Activated CD4-positive, alpha-beta T cell treated with anti-CD3 and anti-CD28 coated beads, Interleukin-2, Interleukin-6, amounts not matched to agents 100 ng/mL and 50 ng/mL, durations not matched to agents 16 hours and 8 hours (primary cell): ENCODE results near the gene SOAT2.

Experiments
- DNase-seq: peaks from one replicate; pipeline ENCODE4 v3.0.0-alpha.2; 2020

SOAT2 gene

GRCh38 chr12:53102883-53103807 lies at the start of gene SOAT2:
TSS of gene SOAT2 (plus strand) at chr12:53103486. CDS start at chr12:53103578, 92 bp downstream.
- DNase-seq: peak; percentile 62

GRCh38 chr12:53054112-53054878 lies 49.0 kb upstream of the SOAT2 start:
- DNase-seq: peak; percentile 94

DNA sequence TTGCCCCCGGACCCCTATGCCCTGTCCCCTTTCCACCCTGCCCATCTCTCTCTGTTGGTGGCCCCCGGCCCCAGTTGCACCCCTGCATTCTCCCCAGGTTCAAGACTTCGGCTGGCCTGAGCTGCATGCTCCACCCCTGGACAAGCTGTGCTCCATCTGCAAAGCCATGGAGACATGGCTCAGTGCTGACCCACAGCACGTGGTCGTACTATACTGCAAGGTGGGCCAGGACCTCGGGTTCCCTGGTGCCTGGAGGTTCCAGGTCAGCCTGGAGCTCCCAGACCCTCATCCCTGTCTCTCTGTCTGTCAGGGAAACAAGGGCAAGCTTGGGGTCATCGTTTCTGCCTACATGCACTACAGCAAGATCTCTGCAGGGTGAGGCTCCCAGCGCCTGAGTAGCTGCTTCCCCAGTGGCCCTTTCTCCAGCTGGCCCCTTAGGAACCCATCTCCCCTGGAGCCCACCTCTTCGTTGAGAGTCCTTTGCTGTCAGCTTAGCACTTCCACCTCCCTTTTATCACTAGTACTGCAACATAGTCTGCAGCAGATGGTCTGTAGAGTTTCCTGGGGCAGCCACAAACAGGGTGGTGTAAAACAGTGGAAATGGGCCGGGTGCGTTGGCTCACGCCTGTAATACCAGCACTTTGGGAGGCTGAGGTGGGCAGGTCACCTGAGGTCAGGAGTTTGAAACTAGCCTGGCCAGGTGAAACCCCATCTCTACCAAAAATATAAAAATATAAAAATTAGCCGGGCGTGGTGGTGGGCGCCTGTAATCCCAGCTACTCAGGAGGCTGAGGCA lies 47.6 kb upstream of the SOAT2 start:
- DNase-seq: no peak

DNA sequence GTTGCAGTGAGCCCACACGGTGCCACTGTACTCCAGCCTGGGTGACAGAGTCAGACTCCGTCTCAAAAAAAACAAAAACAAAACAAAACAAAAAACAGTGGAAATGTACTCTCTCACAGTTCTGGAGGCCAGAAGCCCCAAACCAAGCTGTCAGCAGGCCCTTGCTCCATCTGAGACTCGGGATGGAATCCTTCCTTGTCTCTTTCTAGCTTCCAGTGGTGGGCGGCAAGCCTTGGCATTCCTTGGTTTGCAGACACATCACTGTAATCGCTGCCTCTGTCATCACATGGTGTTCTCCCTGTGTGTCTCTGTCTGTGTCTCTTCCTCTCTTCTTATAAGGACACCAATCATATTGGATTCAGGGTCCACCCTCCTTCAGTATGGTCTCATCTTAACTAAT lies 47.0 kb upstream of the SOAT2 start:
- DNase-seq: no peak

- DNase-seq: no peak
Measured at GRCh38 chr12:53056901-53057300, 46.4 kb upstream of the SOAT2 start.

- DNase-seq: no peak
Measured at GRCh38 chr12:53057816-53058500, 45.3 kb upstream of the SOAT2 start.

DNA sequence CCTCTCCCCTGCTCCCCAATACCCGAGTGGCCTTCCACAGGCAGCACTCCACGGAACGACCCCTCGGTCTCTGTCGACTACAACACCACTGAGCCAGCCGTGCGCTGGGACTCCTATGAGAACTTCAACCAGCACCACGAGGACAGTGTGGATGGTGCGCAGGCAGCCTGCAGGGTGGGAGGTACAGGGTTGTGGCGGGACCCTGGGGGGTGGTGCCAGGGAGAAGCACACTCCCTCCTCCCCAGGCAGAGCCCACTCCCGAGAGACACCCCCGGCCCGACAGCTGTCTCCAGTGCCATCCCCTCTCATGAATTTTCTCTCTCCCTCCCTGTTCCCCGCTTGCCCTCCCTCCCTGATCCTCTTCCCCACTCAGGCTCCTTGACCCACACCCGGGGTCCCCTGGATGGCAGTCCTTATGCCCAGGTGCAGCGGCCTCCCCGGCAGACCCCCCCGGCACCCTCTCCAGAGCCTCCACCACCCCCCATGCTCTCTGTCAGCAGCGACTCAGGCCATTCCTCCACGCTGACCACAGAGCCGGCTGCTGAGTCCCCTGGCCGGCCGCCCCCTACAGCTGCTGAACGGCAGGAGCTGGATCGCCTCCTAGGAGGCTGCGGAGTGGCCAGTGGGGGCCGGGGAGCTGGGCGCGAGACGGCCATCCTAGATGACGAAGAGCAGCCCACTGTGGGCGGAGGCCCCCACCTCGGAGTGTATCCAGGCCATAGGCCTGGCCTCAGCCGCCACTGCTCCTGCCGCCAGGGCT lies 44.4 kb upstream of the SOAT2 start:
- DNase-seq: no peak

DNA sequence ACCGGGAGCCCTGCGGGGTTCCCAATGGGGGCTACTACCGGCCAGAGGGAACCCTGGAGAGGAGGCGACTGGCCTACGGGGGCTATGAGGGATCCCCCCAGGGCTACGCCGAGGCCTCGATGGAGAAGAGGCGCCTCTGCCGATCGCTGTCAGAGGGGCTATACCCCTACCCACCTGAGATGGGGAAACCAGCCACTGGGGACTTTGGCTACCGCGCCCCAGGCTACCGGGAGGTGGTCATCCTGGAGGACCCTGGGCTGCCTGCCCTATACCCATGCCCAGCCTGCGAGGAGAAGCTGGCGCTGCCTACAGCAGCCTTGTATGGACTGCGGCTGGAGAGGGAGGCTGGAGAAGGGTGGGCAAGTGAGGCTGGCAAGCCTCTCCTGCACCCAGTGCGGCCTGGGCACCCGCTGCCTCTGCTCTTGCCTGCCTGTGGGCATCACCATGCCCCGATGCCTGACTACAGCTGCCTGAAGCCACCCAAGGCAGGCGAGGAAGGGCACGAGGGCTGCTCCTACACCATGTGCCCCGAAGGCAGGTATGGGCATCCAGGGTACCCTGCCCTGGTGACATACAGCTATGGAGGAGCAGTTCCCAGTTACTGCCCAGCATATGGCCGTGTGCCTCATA lies 43.7 kb upstream of the SOAT2 start:
- DNase-seq: no peak

- DNase-seq: no peak
Measured at GRCh38 chr12:53060064-53060720, 43.1 kb upstream of the SOAT2 start.

GRCh38 chr12:53060721-53061276 lies 42.5 kb upstream of the SOAT2 start:
- DNase-seq: no peak

DNA sequence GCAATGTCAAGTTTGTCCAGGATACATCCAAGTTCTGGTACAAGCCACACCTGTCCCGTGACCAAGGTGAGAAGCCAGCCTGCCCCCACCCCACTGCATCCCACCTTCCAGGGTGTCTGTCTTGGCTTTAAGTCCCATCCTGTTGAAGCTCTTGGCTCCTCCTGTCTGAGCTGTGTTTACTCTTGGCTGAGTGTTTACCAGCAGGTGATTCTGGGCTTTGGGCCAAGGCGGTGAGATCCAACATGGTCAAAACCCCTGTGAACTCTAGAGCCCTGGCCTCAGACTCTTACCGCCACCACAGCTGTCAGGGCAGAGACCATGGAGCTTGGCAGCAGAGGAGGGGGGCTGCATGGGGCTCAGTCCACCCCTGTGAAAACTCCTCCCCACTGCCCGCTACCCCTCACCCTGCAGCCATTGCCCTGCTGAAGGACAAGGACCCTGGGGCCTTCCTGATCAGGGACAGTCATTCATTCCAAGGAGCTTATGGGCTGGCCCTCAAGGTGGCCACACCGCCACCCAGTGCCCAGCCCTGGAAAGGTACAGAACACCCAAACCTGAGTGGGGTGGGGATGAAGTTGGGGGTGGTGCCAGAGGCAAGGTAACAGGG lies 41.8 kb upstream of the SOAT2 start:
- DNase-seq: no peak

- DNase-seq: no peak
Measured at GRCh38 chr12:53062011-53062961, 41.0 kb upstream of the SOAT2 start.

- no peak for DNase-seq
Measured at GRCh38 chr12:53062977-53063707, 40.1 kb upstream of the SOAT2 start.

DNA sequence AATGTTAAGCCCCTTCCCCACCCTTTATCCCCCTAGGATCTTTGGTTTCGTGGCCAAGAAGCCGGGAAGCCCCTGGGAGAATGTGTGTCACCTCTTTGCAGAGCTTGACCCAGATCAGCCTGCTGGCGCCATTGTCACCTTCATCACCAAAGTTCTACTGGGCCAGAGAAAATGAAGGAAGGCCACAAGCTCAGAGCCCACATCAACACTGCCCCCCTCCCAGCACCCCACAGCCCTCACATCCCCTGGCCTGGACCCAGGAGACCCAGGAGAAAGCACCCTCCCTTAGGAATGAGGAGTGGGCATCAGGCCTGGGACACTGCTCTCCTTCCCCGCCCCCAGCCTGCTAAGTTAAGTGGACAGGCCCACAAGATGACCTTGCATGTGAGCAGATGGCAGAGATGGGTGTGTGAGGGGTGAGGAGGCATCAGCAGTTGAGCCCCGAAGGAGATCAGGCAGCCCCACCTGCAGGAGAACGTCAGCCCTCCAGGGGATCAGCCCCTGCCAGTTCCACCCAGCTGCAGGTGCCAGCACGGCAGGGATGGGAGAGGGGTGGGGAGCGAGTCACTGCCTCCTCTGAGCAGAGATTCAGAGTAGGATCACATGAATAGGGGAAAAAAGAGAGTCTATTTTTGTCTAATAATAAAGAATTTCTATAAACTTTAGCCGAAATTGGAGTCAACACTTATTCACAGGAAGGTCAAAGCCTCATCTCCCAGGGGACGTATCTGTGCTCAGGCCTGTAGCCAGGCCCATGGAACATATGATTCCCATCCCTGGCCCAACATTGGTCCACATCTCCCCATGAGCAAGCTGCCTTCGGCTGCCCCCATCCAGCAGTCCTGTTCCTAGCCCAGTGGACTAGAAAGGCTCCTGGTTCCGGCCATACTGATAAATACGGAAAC lies 39.3 kb upstream of the SOAT2 start:
- DNase-seq: no peak

DNA sequence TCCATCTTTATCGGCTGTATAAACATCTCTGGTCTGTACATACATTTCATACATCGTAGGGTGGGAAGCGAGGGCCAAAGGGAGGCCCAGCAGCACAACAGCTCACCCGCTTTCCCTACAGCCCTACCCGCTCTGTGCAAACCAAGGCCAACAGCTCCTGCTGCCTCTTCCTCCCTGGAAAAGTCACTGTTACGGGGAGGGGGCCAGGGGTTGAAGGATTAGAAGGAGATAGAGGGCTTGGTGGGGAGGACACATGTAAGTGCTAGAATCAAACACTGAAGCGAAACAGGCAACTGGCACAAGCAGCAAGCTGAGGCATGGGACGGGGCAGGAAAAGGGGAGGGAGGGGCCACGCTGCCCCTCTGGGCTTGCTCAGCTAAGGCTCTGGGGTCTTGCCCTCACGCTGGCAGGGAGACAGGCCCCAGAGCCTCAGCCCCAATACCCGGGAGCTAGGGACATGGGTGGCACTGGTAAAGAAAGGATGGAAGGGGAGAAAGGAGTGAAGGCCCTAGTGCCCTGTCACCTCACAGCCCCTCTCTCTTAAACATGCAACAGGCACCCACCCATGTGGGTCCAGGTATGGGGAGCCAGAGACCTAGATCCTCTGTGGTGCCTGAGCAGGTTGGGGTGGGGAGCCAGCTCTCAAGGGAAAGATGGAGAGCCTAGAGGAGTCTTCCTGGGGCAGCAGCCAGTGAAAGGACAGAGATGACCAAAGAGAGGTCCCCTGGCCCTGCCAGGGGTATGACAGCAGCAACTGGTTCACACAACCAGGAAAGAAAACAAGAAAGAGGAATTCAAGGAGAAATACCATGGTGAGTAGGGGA lies 38.5 kb upstream of the SOAT2 start:
- no peak for DNase-seq

- DNase-seq: no peak
Measured at GRCh38 chr12:53065470-53065869, 37.8 kb upstream of the SOAT2 start.
